ENCODE results near the gene UAP1L1. TPM values are rescaled to one million over a fixed set of nuclear protein-coding genes. Genes with fewer than 3 reads are reported as not detected.

UAP1L1 gene
- total and polyA plus RNA-seq, 9 of the 15 experiments (the other 6 are each of a cell fraction or from before 2014, with no cell fraction given) = 0.20 to 8.6 (median 3.7) TPM

GRCh38 chr9:137032858-137033257 lies 44.5 kb upstream of the UAP1L1 start:
- intact Hi-C loops (cut with micrococcal nuclease) (no loop called here), in situ Hi-C loops (cut with MboI) (no loop called here)
- FAIRE-seq (no peak), ATAC-seq (no peak), DNase-seq (ENCODE audit: extremely low read depth in 1 of 4, low spot score in 3 of 4) (no peak)
- CTCF ChIA-PET (ENCODE audit: low intra/inter-chr PET ratio) = interaction anchor here (0.6 to 3.7 kb wide), 2 partner anchors 84 to 114 kb away, joined by 3 to 47 read pairs; no protein-coding TSS in a partner anchor
- H3K9me1 ChIP-seq (ENCODE audit: control insufficient read depth, insufficient read depth, low read length) = no peaks in the 10 kb centered on the region
- no peaks in the 10 kb centered on the region for H3K36me3 ChIP-seq (ENCODE audit: control insufficient read depth, insufficient read depth, low read length)
- POLR2A ChIA-PET = interaction anchor here (0.6 to 1.2 kb wide), 2 partner anchors 26 to 98 kb away, joined by 3 read pairs; no protein-coding TSS in a partner anchor
- H3K4me2 ChIP-seq (ENCODE audit: insufficient read depth, low read length) = no peak overlapping the region
- WGBS (ENCODE audit: insufficient coverage, low coverage, missing lambda C conversion rate) = 34% methylated on average over 9 of the region's 10 CpGs
- no peaks in the 10 kb centered on the region for H3K27me3 ChIP-seq (ENCODE audit: control insufficient read depth in 2 of 2, insufficient read depth in 2 of 2, low read length in 2 of 2)
- no peaks in the 10 kb centered on the region for H4K20me1 ChIP-seq (replicated peaks; ENCODE audit: control insufficient read depth, insufficient read depth, low read length)
- peaks cover 5 to 77% of the 10 kb centered on the region in 2 experiments; a peak in 4 of 5 replicates for H3K4me1 ChIP-seq (replicated peaks in 1 of 2; ENCODE audit: control insufficient read depth in 2 of 2, insufficient read depth in 2 of 2, low read length in 2 of 2)
- no peak overlapping the region for H3K4me3 ChIP-seq
- no peak overlapping the region for H3K27ac ChIP-seq (ENCODE audit: extremely low read depth, low read depth, low read length)
- no peaks in the 10 kb centered on the region for H3K9me3 ChIP-seq (replicated peaks; ENCODE audit: control insufficient read depth, insufficient read depth, low read depth, low read length)
- no peak overlapping the region; a peak in 1 of 4 replicates for H3K9ac ChIP-seq (ENCODE audit: insufficient read depth in 1 of 2, low read depth in 2 of 2, low read length in 2 of 2)
- no TSS peak for BruUV-seq (replicated peaks)
- no peaks in the 10 kb centered on the region for H3K79me2 ChIP-seq (ENCODE audit: control insufficient read depth, insufficient read depth, low read length)
- H2AFZ ChIP-seq (ENCODE audit: low read depth, low read length) = no peak overlapping the region
- TF ChIP-seq PATZ1 (CRISPR knock-in tag; IDR thresholded peaks at IDR 0.05; ENCODE audit: borderline replicate concordance) = no peak
- no peak for TF ChIP-seq RFX7 (CRISPR knock-in tag; IDR thresholded peaks at IDR 0.05)
- no peak for TF ChIP-seq SNIP1 (IDR thresholded peaks at IDR 0.05; ENCODE audit: low read depth)
- no peak for TF ChIP-seq ZBED1 (IDR thresholded peaks at IDR 0.05)
- no peak for TF ChIP-seq ZNF778 (CRISPR knock-in tag; IDR thresholded peaks at IDR 0.05)
- TF ChIP-seq, protein P1, sequence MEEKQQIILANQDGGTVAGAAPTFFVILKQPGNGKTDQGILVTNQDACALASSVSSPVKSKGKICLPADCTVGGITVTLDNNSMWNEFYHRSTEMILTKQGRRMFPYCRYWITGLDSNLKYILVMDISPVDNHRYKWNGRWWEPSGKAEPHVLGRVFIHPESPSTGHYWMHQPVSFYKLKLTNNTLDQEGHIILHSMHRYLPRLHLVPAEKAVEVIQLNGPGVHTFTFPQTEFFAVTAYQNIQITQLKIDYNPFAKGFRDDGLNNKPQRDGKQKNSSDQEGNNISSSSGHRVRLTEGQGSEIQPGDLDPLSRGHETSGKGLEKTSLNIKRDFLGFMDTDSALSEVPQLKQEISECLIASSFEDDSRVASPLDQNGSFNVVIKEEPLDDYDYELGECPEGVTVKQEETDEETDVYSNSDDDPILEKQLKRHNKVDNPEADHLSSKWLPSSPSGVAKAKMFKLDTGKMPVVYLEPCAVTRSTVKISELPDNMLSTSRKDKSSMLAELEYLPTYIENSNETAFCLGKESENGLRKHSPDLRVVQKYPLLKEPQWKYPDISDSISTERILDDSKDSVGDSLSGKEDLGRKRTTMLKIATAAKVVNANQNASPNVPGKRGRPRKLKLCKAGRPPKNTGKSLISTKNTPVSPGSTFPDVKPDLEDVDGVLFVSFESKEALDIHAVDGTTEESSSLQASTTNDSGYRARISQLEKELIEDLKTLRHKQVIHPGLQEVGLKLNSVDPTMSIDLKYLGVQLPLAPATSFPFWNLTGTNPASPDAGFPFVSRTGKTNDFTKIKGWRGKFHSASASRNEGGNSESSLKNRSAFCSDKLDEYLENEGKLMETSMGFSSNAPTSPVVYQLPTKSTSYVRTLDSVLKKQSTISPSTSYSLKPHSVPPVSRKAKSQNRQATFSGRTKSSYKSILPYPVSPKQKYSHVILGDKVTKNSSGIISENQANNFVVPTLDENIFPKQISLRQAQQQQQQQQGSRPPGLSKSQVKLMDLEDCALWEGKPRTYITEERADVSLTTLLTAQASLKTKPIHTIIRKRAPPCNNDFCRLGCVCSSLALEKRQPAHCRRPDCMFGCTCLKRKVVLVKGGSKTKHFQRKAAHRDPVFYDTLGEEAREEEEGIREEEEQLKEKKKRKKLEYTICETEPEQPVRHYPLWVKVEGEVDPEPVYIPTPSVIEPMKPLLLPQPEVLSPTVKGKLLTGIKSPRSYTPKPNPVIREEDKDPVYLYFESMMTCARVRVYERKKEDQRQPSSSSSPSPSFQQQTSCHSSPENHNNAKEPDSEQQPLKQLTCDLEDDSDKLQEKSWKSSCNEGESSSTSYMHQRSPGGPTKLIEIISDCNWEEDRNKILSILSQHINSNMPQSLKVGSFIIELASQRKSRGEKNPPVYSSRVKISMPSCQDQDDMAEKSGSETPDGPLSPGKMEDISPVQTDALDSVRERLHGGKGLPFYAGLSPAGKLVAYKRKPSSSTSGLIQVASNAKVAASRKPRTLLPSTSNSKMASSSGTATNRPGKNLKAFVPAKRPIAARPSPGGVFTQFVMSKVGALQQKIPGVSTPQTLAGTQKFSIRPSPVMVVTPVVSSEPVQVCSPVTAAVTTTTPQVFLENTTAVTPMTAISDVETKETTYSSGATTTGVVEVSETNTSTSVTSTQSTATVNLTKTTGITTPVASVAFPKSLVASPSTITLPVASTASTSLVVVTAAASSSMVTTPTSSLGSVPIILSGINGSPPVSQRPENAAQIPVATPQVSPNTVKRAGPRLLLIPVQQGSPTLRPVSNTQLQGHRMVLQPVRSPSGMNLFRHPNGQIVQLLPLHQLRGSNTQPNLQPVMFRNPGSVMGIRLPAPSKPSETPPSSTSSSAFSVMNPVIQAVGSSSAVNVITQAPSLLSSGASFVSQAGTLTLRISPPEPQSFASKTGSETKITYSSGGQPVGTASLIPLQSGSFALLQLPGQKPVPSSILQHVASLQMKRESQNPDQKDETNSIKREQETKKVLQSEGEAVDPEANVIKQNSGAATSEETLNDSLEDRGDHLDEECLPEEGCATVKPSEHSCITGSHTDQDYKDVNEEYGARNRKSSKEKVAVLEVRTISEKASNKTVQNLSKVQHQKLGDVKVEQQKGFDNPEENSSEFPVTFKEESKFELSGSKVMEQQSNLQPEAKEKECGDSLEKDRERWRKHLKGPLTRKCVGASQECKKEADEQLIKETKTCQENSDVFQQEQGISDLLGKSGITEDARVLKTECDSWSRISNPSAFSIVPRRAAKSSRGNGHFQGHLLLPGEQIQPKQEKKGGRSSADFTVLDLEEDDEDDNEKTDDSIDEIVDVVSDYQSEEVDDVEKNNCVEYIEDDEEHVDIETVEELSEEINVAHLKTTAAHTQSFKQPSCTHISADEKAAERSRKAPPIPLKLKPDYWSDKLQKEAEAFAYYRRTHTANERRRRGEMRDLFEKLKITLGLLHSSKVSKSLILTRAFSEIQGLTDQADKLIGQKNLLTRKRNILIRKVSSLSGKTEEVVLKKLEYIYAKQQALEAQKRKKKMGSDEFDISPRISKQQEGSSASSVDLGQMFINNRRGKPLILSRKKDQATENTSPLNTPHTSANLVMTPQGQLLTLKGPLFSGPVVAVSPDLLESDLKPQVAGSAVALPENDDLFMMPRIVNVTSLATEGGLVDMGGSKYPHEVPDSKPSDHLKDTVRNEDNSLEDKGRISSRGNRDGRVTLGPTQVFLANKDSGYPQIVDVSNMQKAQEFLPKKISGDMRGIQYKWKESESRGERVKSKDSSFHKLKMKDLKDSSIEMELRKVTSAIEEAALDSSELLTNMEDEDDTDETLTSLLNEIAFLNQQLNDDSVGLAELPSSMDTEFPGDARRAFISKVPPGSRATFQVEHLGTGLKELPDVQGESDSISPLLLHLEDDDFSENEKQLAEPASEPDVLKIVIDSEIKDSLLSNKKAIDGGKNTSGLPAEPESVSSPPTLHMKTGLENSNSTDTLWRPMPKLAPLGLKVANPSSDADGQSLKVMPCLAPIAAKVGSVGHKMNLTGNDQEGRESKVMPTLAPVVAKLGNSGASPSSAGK (IDR thresholded peaks at IDR 0.05) = no peak
- TF ChIP-seq BRD9 (IDR thresholded peaks at IDR 0.05; ENCODE audit: low read depth, partially characterized antibody) = no peak
- TF ChIP-seq YBX1 (IDR thresholded peaks at IDR 0.05) = no peak
- no peak for TF ChIP-seq TFAM (CRISPR knock-in tag; conservative IDR thresholded peaks at IDR 0.05)

Data from K562 (cell line).